ENCODE measurements around the gene CDIPT. TPM values are rescaled to one million over a fixed set of nuclear protein-coding genes. Genes with fewer than 3 reads are reported as not detected.

The CDIPT gene
- total RNA-seq, 1 experiment from 2014 or later = 58.3 TPM

DNA sequence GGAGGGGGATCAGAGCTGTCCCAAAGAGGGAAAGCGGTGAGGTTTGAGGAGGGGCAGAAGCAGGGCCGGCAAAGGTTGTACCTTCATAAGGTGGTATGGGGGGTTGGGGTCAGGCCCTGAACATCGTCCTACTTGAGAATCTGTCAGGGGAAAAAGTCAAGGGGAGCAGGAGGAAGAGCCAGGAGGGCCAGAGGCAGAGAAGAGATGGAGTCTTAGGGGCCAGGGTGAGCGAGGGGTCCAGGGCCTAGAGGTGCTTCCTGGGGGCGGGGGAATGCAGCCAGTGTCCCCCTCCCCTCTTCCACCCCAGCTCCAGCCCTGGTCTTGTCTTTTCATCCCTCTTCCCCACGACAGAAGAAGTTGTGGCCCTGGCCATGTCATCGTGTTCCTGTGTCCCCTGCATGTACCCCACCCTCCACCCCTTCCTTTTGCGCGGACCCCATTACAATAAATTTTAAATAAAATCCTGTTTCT is 52.3 kb downstream of the CDIPT start (continued):
- no peak for TF ChIP-seq JUND (IDR thresholded peaks at IDR 0.05)
- TF ChIP-seq FOSL1 (IDR thresholded peaks at IDR 0.05; ENCODE audit: low read depth) = no peak
- TF ChIP-seq CEBPB (IDR thresholded peaks at IDR 0.05; ENCODE audit: low read depth) = no peak
- no peak for TF ChIP-seq EGR1 (IDR thresholded peaks at IDR 0.05; ENCODE audit: low read depth)
- TF ChIP-seq, protein P1, sequence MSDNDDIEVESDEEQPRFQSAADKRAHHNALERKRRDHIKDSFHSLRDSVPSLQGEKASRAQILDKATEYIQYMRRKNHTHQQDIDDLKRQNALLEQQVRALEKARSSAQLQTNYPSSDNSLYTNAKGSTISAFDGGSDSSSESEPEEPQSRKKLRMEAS (IDR thresholded peaks at IDR 0.05) = no peak
- no peak for TF ChIP-seq CBX3 (IDR thresholded peaks at IDR 0.05; ENCODE audit: low read depth)
- TF ChIP-seq TCF7L2 (IDR thresholded peaks at IDR 0.05; ENCODE audit: borderline replicate concordance, extremely low read depth, insufficient read depth, insufficient read length) = no peak
- TF ChIP-seq, protein P2, sequence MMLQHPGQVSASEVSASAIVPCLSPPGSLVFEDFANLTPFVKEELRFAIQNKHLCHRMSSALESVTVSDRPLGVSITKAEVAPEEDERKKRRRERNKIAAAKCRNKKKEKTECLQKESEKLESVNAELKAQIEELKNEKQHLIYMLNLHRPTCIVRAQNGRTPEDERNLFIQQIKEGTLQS (IDR thresholded peaks at IDR 0.05) = no peak

DNA sequence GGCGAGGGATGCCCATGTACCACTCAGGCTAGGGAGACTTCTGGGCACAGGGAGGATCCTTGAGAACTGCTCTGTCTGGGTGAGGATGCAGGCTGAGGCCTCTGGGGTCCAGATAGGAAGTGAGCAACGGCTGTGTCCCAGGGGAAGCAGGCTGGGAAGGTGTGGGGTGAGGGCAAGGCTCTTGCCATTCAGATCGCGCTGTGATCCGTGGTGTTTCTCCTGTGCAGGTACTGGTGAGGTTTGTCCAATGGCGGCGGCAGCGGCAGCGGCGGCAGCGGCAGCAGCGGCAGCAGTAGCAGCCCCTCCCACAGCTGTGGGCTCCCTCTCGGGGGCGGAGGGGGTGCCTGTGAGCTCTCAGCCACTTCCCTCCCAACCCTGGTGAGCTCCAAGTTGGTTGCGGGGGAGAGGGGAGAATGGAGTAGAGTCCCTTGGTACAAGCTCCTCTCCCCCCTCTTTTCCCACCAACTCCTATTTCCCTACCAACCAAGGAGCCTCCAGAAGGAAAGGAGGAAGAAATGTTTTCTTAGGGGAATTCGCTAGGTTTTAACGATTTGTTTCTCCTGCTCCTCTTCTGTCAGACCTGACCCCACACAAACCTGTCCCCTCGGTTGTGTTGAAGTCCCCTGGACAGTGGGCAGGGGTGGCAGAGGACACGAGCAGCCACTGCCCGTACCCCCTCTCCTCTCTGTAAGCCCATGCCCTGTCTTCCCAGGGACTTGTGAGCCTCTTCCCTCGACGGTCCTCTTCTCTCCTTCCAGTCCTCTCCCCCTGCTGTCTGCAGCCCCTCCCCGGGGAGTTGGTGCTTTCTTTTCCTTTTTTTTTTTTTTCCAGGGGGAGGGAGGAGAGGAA is 53.0 kb downstream of the CDIPT start:
- H2AFZ ChIP-seq (ENCODE audit: low read depth, low read length, poor library complexity, severe bottlenecking) = no peak overlapping the region
- H3K4me3 ChIP-seq (replicated peaks in 1 of 2; ENCODE audit: low read depth in 1 of 2, low read length in 2 of 2) = peak overlapping the region in 1 of 2 experiments; percentile 66; a peak in 1 of 4 replicates
- ChIA-PET POLR2A (interaction anchor here (1.3 to 1.4 kb wide), 2 partner anchors 16 to 211 kb away, joined by 3 read pairs; no protein-coding TSS in a partner anchor), CTCF (no interaction called here), RAD21 (ENCODE audit: low non-redundant PET in 1 of 2, low total read pairs in 2 of 2, uncharacterized antibody in 2 of 2, unreplicated experiment in 2 of 2) (no interaction called here)
- no peaks in the 10 kb centered on the region for H3K9me2 ChIP-seq (ENCODE audit: insufficient read depth)
- no peak for TF ChIP-seq TCF7L2 (IDR thresholded peaks at IDR 0.05; ENCODE audit: borderline replicate concordance, extremely low read depth, insufficient read depth, insufficient read length)
- TF ChIP-seq SIN3A (IDR thresholded peaks at IDR 0.05; ENCODE audit: low read depth) = no peak
- no peak for TF ChIP-seq POLR2A (IDR thresholded peaks at IDR 0.05; ENCODE audit: borderline replicate concordance, extremely low read depth, insufficient read depth, insufficient read length)
- no peak for TF ChIP-seq YY1 (IDR thresholded peaks at IDR 0.05; ENCODE audit: extremely low read depth, insufficient replicate concordance, low read depth, low read length)
- TF ChIP-seq EGR1 (IDR thresholded peaks at IDR 0.05; ENCODE audit: low read depth) = no peak
- TF ChIP-seq SP1 (IDR thresholded peaks at IDR 0.05; ENCODE audit: low read depth) = no peak
- no peak for TF ChIP-seq RAD21 (IDR thresholded peaks at IDR 0.05; ENCODE audit: low read depth)
- TF ChIP-seq CTCF (IDR thresholded peaks at IDR 0.05 in 2 of 3, conservative IDR thresholded peaks at IDR 0.05 in 1 of 3; ENCODE audit: borderline replicate concordance in 1 of 3, insufficient read depth in 1 of 3, low read depth in 2 of 3, low read length in 2 of 3) = no peak
- no peaks in the 10 kb centered on the region for H4K20me1 ChIP-seq (ENCODE audit: insufficient read depth)
- H3K27me3 ChIP-seq (ENCODE audit: insufficient read depth, low read length) = no peaks in the 10 kb centered on the region
- H3K79me2 ChIP-seq (ENCODE audit: insufficient read depth, low read length) = peaks cover 35% of the 10 kb centered on the region
- intact Hi-C loops (cut with micrococcal nuclease) = no loop called here
- no peaks in the 10 kb centered on the region for H3K9me3 ChIP-seq (ENCODE audit: control insufficient read depth in 1 of 2, insufficient read depth in 1 of 2, low read depth in 1 of 2, low read length in 2 of 2)
- no peak for DNase-seq (ENCODE audit: low read depth, low spot score)
- peak overlapping the region; percentile 99 for H3K4me2 ChIP-seq (ENCODE audit: low read length)
- BruUV-seq (replicated peaks) = no TSS peak
- ATAC-seq = no peak
- H3K9ac ChIP-seq (ENCODE audit: low read length) = peak overlapping the region; percentile 95
- H3K4me1 ChIP-seq (ENCODE audit: control insufficient read depth in 1 of 2, insufficient read depth in 2 of 2, low read length in 2 of 2) = peaks cover 30 to 69% of the 10 kb centered on the region in 2 experiments
- peaks cover 6 to 17% of the 10 kb centered on the region in 2 experiments; a peak in 3 of 4 replicates for H3K36me3 ChIP-seq (ENCODE audit: control insufficient read depth in 1 of 2, insufficient read depth in 2 of 2, low read length in 2 of 2)
- H3K27ac ChIP-seq (ENCODE audit: low read depth, low read length) = peak overlapping the region; percentile 90

Measured in HCT116 (cell line).